Measurements from ENCODE around the gene RASAL3. TPM values are rescaled to one million over a fixed set of nuclear protein-coding genes. Genes with fewer than 3 reads are reported as not detected.
A peak's percentile ranks its signal among the peaks of the same experiment; 100 is the strongest.

RASAL3 gene
- total and polyA plus RNA-seq, 12 donors: 1.1 to 20.5 (median 5.4) TPM

DNA sequence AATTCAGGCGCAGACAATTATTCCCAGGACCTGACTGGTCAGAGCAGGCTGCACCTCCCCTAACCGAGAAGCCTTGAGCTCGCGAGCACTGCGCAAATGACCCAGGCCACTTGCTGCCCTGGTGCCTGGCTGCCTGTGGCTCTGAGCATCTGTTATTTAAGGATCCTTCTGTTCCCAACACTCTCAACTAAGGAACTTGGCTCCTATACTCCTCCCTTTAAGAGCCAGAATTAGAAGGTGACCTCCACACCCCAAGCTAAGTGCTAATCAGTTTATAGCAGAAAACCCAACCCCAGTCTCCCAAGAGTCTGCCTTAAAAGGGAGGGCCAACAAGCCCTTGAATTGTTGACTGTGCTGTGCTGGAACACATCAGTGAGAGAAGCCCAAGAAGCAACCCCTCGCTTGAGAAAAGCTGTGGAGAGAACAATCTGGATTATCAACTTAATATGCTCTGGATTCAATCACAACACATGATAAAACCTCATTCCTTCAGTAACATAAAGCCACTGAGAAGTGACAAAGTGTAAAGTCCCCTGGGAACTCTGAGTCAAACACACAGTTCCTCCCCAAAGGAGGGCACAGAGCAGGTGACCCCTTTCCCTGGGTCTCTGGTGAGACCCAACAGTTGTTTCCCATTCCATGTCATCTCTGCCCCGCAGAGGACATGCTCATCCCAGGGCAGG, 60.1 kb downstream of the RASAL3 start:
- no peak overlapping the region for H3K4me3 ChIP-seq
- DNase-seq: peak in 2 of 7 donors; percentile 60 to 61
- no peaks in the 10 kb centered on the region for H3K27me3 ChIP-seq
- H3K4me1 ChIP-seq (replicated peaks in 1 of 2): peaks cover 20 to 60% of the 10 kb centered on the region in 2 donors
- 35 to 51% (median 40%) methylated on average over 7 of the region's 7 CpGs for WGBS, 4 donors
- TF ChIP-seq CTCF (IDR thresholded peaks at IDR 0.05): no peak
- TF ChIP-seq POLR2A (IDR thresholded peaks at IDR 0.05): no peak
- H3K9me3 ChIP-seq (replicated peaks in 1 of 3): no peaks in the 10 kb centered on the region
- H3K36me3 ChIP-seq (replicated peaks in 1 of 2): peaks cover 0 to 57% of the 10 kb centered on the region in 2 donors
- peak overlapping the region in 3 of 5 donors; percentile 0 to 54 (median 49) for H3K27ac ChIP-seq
- intact Hi-C loops (cut with DNase I): no loop called here

GRCh38 chr19:15403151-15403531, 61.2 kb downstream of the RASAL3 start:
- H3K4me3 ChIP-seq: no peak overlapping the region
- peak in 1 of 7 donors; percentile 18 for DNase-seq
- H3K27ac ChIP-seq: peak overlapping the region in 2 of 5 donors; percentile 49 to 54

DNA sequence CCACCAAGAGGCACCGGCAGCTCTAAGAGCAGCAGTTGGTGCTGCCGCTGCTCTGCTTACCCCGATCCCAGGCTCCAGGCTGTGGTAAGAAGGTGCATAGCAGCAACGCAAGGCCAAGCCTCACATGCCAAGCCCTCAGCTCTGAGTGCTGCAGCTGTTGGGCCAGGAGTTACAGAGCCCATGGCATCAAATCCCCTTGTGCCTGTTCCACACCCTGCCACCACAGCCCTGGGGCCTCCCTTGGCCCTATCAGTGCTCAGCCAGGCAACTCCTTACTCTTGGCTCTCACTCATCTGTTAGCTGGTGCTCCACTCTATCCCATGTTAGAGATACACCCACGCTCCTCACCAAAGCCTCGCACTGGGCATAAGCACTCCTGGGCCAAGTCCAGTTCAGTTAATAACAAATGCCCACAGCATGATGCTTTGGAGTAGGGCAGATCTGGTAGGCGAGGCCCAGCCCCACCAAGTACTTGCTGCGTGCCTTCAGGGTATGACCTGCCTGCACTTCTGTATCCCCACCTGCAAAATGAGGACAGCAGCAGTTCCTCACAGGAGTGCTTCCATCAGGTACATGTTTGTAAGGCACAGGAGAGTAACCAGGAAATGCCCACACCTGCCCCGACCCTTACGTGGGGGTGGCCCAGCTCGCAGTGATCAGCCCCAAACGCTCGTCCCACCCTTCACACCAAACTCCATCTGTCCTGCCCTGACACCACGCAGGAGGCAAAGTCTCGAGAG, 61.8 kb downstream of the RASAL3 start:
- peak overlapping the region in 1 of 5 donors; percentile 49 for H3K27ac ChIP-seq
- no peaks in the 10 kb centered on the region for H3K9me3 ChIP-seq (replicated peaks in 1 of 3)
- H3K36me3 ChIP-seq (replicated peaks in 1 of 2): peaks cover 0 to 64% of the 10 kb centered on the region in 2 donors
- WGBS, 4 donors: 65 to 71% (median 69%) methylated on average over 13 to 15 of the region's 15 CpGs
- peaks cover 20 to 53% of the 10 kb centered on the region in 2 donors for H3K4me1 ChIP-seq (replicated peaks in 1 of 2)
- DNase-seq: peak in 1 of 7 donors; percentile 31
- H3K4me3 ChIP-seq: no peak overlapping the region
- no peak for TF ChIP-seq CTCF (IDR thresholded peaks at IDR 0.05)
- TF ChIP-seq POLR2A (IDR thresholded peaks at IDR 0.05): no peak
- intact Hi-C loops (cut with DNase I): no loop called here
- H3K27me3 ChIP-seq: no peaks in the 10 kb centered on the region

More at GRCh38 chr19:15403151-15403531, 61.2 kb downstream of the RASAL3 start:
- 77 to 83% (median 82%) methylated on average over 8 to 10 of the region's 10 CpGs for WGBS, 4 donors
- H3K4me1 ChIP-seq (replicated peaks in 1 of 2): peaks cover 20 to 54% of the 10 kb centered on the region in 2 donors
- TF ChIP-seq CTCF (IDR thresholded peaks at IDR 0.05) (no peak), POLR2A (IDR thresholded peaks at IDR 0.05) (no peak)
- no peaks in the 10 kb centered on the region for H3K9me3 ChIP-seq (replicated peaks in 1 of 3)
- intact Hi-C loops (cut with DNase I): no loop called here
- H3K27me3 ChIP-seq: no peaks in the 10 kb centered on the region
- peaks cover 0 to 64% of the 10 kb centered on the region in 2 donors for H3K36me3 ChIP-seq (replicated peaks in 1 of 2)

MicroRNAs within 50 kb of the gene (microRNA counts, 767-probe panel; counts per million panel counts)
- 0 counts per million in 2 donors for microRNA hsa-miR-1470

Small RNA genes lying within 50 kb of the gene (microRNA-seq; reads per million reads assigned to microRNA genes)
- gene MIR1470: 0 reads per million in 3 donors

Small RNA genes lying within 50 kb of the gene (small RNA-seq; reads per million reads assigned to genes)
- gene MIR1470: 0 reads per million in 2 donors

Other genes with a start within 250 kb of the RASAL3 start
- 1 to 10 TPM in 1 of 9 donors, under 1 TPM in 6, not detected in 2; 0.33 to 7.5 (median 0.55) TPM for gene EPHX3, start 232.1 kb downstream of the RASAL3 start, total RNA-seq
- gene EPHX3, start 232.1 kb downstream of the RASAL3 start, polyA plus RNA-seq: under 1 TPM; 0.24 to 0.44 (median 0.31) TPM
- gene BRD4, start 132.0 kb downstream of the RASAL3 start, total RNA-seq: 100 to 1,000 TPM in 2 of 9 donors, 10 to 100 TPM in 7; 10.1 to 109 (median 40.6) TPM
- 10 to 100 TPM; 24.5 to 58.6 (median 26.7) TPM for gene BRD4, start 132.0 kb downstream of the RASAL3 start, polyA plus RNA-seq
- gene AKAP8, start 84.8 kb downstream of the RASAL3 start, total RNA-seq: 10 to 100 TPM; 13.0 to 45.8 (median 31.6) TPM
- gene AKAP8, start 84.8 kb downstream of the RASAL3 start, polyA plus RNA-seq: 10 to 100 TPM; 13.4 to 41.7 (median 27.0) TPM
- gene AKAP8L, start 45.6 kb downstream of the RASAL3 start, total RNA-seq: 100 to 1,000 TPM in 6 of 9 donors, 10 to 100 TPM in 3; 48.3 to 206 (median 125) TPM
- 100 to 1,000 TPM in 2 of 3 donors, 10 to 100 TPM in 1; 60.5 to 652 (median 264) TPM for gene AKAP8L, start 45.6 kb downstream of the RASAL3 start, polyA plus RNA-seq
- gene WIZ, start 14.6 kb downstream of the RASAL3 start, total RNA-seq: 10 to 100 TPM in 8 of 9 donors, 1 to 10 TPM in 1; 5.7 to 49.2 (median 32.8) TPM
- 10 to 100 TPM in 2 of 3 donors, 1 to 10 TPM in 1; 7.9 to 48.1 (median 28.3) TPM for gene WIZ, start 14.6 kb downstream of the RASAL3 start, polyA plus RNA-seq
- not detected for gene PGLYRP2, start 15.0 kb upstream of the RASAL3 start, total RNA-seq
- gene PGLYRP2, start 15.0 kb upstream of the RASAL3 start, polyA plus RNA-seq: not detected
- under 1 TPM in 2 of 9 donors, not detected in 7; 0.11 to 0.34 TPM for gene CYP4F22, start 44.0 kb upstream of the RASAL3 start, total RNA-seq
- gene CYP4F22, start 44.0 kb upstream of the RASAL3 start, polyA plus RNA-seq: not detected
- not detected for gene CYP4F8, start 150.7 kb upstream of the RASAL3 start, total RNA-seq
- not detected for gene CYP4F8, start 150.7 kb upstream of the RASAL3 start, polyA plus RNA-seq
- under 1 TPM in 4 of 9 donors, not detected in 5; 0.22 to 0.80 (median 0.30) TPM for gene CYP4F3, start 176.4 kb upstream of the RASAL3 start, total RNA-seq
- under 1 TPM; 0.03 to 0.24 (median 0.04) TPM for gene CYP4F3, start 176.4 kb upstream of the RASAL3 start, polyA plus RNA-seq
- 1 to 10 TPM in 7 of 9 donors, under 1 TPM in 2; 0.66 to 8.3 (median 2.5) TPM for gene CYP4F12, start 208.5 kb upstream of the RASAL3 start, total RNA-seq
- 10 to 100 TPM in 2 of 3 donors, under 1 TPM in 1; 0.42 to 19.7 (median 13.2) TPM for gene CYP4F12, start 208.5 kb upstream of the RASAL3 start, polyA plus RNA-seq